HG02938 (cell line): Measurements from ENCODE around the gene ETV6.
A peak's percentile ranks its signal among the peaks of the same experiment; 100 is the strongest.
"Not testable (repeated sequence)": the region's sequence is repeated elsewhere in the genome, so short reads cannot be mapped to it uniquely, and the experiment has no call there.

ENCODE experiments used
- ATAC-seq: cut with Tn5 transposase; IDR thresholded peaks from one replicate; pipeline ENCODE4 v1.9.1; 2021; ENCODE audit warnings: mild to moderate bottlenecking, moderate library complexity; ENCODE audit not compliant: unreplicated experiment

The ETV6 gene

DNA sequence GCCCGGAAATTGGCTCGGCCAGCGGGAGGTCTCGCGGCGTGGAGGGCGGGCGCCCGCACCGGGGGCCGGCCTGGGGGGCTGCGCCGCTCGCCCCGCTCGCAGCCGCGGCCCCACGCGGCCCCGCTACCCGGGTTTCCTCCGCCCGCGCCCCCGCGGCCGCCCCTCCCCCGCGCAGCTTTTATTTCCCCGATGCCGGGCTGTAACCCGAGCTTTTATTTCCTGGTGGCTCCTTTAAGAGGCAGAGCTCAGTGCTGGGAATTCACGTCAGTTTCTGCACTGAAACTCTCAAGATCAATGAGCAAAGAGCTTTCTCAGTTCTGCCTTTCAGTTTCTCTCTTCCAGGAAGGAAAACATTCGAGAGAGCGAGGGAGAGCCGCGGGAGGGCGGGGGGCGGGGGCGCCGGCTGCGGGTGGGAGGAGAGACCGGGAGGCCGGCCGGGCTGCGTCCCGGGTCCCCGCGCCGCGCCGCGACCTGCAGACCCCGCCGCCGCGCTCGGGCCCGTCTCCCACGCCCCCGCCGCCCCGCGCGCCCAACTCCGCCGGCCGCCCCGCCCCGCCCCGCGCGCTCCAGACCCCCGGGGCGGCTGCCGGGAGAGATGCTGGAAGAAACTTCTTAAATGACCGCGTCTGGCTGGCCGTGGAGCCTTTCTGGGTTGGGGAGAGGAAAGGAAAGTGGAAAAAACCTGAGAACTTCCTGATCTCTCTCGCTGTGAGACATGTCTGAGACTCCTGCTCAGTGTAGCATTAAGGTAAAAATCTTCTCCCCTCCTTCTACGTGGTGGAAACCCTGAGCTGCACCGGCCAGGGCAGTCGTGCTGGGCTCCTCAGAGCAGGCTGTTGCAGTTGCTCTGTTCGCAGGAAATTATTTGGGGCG is at the start of gene ETV6:
TSS of gene ETV6 (plus strand) at position 262 of the 873 bp plus-strand sequence. CDS start at position 716, 454 bp downstream.
- peak; percentile 40 for ATAC-seq

DNA sequence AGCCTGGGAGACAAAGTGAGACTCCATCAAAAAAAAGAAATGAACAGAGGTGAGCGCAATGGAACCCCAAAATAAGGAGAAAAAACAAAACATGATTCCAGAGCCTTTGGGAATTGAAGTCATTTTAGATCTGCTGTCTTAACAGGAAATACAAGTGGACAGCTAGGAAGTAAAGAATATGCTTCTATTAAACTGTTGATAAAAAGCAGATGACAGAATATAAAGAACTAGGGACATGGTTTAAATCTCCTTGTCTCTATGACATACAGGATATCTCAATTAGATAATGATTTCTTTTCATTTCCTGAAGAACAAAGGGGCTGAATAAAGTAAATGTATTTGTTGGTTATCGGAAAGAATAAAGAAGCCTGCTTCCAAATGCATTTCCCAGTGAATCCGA is 49.3 kb upstream of the ETV6 start:
- no peak for ATAC-seq

DNA sequence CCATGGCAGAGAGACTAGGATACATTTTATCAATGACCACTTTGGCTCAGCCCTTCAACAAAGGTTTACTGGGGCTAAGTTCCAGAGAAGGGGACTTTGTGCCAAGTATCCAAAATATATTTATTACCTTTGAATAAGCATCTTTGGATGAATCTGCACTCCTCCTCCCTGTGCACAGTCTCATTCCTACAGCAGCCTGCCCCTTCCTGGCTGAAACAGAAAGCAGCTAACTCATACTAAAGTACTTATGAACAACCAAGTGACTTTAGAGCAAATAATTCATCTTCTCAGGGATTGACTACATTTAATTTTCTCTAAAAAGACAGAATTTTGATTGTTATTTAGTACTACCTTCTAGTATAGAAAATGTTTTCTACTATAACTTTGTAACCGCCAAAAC is 47.8 kb upstream of the ETV6 start:
- no peak for ATAC-seq

DNA sequence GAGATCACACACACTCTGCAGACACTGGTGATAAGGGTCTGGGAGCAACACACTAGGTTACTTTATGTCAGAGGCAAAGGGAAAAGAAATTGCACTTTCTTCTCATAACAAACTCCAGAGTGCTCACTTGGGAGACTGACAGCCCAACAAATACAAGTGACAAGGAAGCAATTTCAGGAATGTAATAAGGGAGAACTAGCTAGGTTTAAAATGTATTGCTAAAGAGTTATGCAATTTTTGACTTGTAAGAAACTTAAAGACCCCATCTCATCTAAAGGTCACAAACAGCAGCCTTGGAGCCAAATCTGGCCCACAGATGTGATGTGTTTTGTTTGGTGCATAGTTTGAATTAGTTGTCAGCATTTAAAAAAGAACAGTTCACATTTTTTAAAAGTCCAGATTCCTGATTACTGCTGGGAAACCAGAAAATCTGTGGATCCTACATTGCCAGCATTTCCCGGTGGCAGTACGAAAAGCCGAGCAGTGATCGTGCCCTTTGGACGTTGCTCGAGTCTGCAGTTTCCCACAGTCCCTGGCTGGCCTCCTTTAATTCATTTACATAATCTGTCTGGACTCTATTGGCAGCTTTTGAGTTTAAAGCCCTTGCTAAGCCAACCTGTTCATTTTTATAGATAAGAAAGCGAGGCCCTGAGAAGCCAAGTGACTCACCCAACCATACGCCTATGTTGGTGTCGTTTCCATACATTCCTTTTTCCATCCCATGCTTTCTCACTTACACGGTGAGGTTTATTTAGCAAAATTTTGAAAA is 42.0 kb upstream of the ETV6 start:
- no peak for ATAC-seq

DNA sequence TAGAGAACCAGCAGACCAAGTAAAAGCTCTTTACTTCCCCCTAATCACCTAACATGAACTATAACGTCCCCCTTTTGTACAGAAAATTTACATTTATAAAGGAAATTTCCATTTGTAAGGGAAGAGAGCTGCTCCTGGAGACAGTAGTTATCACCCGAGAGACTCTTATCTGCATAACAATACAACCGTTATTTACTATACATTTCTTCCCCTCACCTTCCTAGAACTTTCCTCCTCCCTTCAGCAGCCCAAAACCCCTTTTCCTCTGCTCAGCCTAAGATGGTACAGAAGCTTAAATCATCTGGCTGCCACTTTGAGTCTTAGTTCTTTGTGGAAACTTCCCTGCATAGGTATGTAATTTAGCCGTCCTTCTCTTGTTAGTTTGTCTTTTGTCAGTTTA is 40.4 kb upstream of the ETV6 start:
- no peak for ATAC-seq

DNA sequence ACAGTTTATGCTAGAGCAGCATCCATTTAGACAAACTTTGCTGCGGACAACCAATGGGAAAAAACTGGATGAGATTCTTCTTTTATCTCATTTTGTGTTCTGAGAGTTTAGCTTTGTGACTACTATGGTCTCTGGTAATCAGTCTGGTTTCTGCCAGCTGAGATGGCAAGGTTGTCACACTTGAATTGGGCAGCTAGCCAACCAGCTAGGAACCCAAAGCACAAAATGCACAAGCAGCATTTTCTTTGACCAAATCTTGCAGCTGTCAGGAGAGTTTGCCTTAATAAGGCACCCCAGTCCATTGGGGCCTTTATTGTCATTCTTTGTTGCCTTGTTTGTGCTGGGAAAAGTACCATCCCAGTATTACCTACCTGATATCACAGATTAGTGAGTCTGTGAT is 34.0 kb upstream of the ETV6 start:
- ATAC-seq, result no peak

DNA sequence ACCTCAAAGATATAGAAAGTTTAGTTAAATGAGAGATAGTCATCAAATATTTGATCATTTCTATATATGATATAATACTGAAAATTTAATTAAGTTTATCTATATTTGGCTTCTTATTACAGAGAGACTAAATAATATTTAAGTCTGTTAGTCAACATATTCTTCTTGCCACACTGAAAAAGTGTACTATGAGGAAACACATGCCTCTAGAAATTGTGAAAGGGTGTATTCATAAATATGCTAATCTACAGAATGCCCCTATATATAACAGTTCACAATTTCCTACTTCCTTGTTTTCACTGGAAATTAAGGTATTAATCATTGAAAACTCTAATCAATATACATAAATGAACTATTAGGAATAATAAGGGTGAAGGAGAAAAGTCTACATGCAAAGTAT is 31.4 kb upstream of the ETV6 start:
- no peak for ATAC-seq

DNA sequence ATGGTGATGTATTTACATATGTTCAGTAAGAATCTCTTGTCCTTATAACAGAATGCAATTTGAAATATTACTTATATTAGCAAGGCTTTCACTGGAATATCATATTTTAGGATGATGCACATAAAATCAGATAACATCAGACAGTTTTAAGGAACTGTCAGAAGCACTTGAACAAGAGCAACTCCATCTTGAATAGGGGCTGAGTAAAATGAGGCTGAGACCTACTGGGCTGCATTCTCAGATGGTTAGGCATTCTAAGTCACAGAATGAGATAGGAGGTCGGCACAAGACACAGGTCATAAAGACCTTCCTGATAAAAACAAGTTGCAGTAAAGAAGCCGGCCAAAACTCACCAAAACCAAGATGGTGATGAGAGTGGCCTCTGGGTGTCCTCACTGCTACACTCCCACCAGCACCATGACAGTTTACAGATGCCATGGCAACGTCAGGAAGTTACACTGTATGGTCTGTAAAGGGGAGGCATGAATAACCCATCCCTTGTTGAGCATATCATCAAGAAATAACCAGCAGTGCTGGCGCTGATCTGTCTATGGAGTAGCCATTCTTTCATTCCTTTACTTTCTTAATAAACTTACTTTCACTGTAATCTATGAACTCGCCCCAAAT is 27.6 kb upstream of the ETV6 start:
- no peak for ATAC-seq

DNA sequence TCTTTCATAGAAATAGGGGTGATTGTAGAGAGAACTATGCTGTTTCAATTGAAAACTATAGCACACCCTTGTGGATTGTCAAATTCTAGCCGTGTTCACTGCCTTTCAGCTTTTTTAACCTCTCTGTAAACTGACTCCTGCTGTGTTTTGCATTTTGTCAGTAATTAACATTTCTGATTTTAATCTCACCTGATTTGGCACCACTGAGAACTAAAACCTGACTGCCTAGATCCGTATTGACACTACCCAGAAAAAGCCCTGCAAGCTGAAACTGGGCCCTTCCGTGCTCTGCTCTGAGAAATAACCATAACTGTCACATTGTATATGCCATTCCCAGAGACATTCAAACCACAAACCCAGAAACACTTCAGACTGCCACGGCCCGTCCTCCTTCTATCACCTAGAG is 26.6 kb upstream of the ETV6 start:
- peak; percentile 64 for ATAC-seq

DNA sequence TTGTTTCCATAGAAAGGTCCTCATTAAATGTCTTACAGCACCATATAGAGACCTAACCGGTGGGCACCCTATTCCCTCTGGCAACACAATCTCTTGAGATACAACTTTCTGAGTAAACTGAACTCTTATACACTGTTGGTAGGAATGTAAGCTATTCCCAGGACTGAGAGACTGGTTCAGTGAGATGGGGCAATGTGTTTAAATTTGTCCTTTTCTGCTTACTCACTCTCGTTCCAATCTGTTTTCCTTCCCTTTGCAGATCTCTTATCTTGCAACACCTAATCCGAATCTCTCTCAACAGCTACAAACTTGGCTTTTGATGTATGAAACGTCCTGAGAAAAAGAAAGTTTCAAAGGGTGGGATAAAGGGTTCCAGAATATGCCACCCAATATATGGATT is 26.1 kb upstream of the ETV6 start:
- ATAC-seq, result no peak

DNA sequence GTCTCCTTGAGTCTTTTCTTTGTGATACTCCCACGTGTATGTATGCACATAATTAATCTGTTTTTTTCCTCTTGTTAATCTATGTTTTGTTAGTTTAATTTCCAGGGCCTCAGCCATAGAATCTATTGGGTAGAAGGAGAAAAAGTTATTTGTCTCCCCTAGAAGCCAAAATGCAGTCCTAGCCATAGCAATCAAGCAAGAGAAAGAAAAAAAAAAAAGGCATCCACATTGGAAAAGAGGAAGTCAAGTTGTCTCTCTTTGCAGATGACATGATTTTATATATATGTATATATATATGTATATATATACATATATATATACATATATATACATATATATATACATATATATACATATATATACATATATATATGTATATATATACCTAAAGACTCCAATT is 25.4 kb upstream of the ETV6 start:
- no peak for ATAC-seq

DNA sequence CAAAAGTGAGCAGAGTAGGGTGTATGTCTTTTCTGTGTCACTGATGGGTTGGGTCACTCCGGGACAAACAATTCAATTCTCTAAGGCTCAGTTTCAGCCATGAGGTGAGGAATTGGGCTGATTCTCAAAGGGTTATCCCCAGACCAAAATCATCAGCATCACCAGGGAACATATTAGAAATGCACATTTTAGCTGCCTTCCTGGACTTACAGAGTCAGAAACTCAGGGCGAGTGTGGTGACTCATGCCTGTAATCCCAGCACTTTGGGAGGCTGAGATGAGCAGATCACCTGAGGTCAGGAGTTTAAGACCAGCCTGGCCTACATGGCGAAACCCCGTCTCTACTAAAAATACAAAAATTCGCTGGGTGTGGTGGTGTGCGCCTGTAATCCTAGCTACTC is 21.8 kb upstream of the ETV6 start:
- ATAC-seq, result not testable (repeated sequence)

DNA sequence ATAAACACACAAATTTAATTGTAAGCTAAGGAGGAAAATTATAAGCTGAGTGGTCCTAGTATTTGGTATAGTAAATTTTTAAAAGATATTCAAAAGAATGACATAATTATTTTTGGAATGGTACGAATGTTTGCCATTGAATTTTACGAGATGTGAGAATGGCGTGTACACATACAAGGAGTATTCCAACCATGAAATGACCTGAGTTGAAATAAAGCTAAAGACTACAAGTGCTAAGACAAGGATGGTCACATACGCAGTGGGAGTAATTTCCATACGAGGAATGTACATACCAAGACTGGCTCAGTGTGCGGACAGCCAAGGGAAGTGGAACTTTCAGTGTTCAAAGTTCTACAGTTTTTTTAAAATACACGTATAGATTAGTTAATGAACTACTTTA is 21.1 kb upstream of the ETV6 start:
- no peak for ATAC-seq

DNA sequence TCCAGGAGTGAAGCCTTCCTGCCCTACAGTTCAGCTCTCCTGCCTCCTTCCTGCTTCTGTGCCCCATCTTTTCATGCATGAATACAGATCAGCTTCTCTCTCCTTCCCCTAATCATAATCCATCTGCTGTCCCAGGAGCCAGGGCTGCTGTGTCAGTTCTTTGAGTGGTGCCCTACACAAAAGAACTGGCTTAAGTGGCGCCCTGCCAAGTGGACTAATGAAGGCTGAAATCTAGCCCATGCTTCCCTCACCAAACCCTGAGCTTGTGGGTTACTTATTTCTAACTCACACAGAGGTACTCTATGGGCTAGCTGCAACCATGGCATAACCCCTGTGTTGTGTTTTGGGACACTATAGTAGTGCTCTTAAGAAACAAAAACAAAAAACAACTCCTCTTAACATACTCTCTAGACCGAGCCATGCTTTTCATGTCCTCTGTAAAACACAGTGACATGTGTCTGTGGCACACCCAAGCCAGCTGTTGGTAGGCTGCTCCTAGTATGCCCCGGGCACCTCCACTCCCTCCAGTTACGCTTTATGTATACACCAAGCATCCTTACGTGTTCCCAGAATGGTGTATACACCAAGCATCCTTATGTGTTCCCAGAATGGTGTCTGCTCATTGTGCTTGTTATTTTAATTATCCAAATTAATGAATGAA is 19.3 kb upstream of the ETV6 start:
- no peak for ATAC-seq

DNA sequence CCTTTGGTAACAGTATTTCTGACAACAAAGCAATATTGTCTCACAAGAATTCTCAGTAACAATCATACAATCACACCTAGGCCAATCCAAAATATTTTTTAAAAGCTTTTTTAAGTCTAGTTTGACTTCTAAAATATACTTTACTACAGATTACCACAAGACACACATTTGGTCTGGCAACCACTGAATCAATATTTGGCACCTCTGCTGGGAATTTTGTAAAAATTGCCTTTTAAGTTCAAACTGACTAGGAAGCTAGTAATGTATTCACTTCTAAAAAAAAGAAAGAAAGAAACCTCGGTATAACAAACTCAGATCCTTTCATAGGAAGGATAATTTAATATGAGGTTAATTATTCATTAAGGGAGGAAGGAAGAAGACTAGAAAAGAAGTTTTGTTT is 18.2 kb upstream of the ETV6 start:
- ATAC-seq, result no peak

DNA sequence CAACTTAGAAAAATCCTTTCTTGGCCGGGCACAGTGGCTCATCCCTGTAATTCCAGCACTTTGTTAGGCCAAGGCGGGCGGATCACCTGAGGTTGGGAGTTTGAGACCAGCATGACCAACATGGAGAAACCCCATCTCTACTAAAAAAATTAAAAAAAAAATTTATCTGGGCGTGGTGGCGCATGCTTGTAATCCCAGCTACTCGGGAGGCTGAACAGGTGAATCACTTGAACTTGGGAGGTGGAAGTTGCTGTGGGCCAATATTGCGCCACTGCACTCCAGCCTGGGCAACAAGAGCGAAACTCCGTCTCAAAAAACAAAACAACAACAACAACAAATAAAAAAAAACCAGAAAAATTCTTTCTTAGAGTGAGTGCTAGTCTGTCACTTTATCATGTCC is 17.6 kb upstream of the ETV6 start:
- not testable (repeated sequence) for ATAC-seq

DNA sequence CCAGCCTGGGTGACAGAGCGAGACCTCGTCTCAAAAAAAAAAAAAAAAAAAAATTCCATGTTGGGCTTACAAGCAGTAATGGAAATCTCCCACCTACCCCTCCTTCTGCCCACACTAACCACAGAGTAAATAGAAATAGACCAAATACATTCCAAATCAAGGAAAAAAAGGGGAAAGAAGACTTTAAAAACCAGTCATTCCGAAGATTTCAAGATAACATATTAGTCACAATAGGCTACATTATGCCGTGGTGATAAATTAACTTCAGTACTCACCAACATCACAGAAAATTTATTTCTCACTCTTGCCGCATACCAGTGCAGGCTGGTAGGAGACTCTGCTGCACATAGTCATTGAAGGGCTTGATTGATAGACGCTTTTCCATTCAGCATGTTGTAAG is 15.5 kb upstream of the ETV6 start:
- no peak for ATAC-seq

DNA sequence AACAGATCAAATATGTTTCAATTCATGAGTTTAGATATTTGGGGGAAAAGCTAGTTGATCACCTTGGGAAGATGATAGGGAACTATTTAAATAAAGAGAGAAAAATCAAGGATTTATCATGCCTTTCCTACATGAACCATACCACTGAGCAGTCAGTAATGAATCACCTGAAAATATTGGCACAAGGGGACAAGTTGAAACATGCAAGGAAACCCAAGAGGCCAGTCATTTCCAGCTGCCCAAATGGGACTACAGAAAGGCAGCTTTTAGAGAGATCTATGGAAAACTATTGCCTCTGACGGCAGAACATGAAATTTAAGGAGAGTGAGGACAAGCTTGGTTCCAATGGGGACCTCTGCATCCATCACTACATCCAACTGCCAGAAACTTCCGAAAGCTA is 14.1 kb upstream of the ETV6 start:
- ATAC-seq, result no peak

DNA sequence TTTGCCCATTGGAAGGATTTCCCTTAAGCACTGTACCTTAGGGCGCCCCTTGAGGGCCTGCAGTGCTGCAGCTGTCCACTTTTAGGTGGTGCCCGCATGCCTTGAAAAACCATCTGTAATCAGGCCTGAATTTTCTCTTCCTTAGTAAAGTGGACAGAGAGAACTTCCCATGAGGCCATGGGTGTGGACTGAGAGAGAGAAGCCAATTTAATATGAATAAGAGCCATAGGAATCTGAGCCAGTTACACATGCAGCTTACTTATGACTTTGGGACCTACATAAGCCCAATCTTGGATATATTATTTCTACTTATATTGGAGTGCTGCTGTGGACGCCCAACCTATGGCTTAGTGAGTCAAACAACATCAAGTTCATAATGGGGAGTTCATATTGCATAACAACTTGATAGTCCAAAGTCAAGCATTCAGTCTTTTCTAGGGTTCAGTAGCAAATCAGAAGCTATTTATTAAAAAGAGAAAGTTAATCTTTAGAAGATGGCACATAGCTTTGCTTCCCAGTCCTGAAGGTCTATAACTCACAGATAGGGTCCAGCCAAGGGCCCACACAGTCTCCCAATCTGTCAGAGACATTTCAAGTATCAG is 11.1 kb upstream of the ETV6 start:
- ATAC-seq, result no peak

DNA sequence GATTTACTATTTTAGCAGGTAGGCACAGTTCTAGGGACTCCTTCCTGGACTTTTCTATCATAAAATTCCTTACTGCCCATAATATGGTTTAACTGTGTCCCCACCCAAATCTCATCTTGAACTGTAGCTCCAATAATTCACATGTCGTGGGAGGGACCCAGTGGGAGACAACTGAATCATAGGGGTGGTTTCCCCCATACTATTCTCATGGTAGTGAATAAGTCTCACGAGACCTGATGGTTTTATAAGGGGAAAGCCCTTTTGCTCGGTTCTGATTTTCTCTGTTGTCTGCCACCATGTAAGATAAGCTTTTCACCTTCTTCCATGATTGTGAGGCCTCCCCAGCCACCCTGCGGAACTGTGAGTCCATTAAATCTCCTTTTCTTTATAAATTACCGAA is 10.0 kb upstream of the ETV6 start:
- no peak for ATAC-seq

DNA sequence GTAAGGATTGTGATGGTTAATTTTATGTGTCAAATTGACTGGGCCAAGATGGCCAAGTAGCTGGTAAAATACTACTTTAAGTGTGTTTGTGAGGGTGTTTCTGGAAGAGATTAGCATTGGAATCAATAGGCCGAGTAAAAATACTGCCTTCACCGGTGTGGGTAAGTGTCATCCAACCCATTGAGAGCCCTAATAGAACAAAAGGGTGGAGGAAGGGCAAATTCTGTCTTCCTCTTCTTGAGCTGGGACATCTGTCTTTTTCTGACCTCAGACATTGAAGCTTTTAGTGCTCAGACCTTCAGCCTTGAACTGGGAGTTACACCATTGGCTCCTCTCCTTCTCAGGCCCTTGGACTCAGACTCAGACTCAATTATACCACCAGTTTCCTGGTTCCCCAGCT is 8.0 kb upstream of the ETV6 start:
- ATAC-seq, result no peak
